ENCODE results near the gene MED9.

The MED9 gene

GRCh38 chr17:17496189-17497064, 19.6 kb downstream of the MED9 start, which contains the start of gene RASD1:
TSS of gene RASD1 (minus strand) at chr17:17496395. CDS start at chr17:17496181, 214 bp downstream.
- Histone ChIP-seq H3K36me3 (ENCODE audit: control insufficient read depth in 2 of 2, insufficient read depth in 2 of 2, low read length in 2 of 2) (peaks cover 10% of the 10 kb centered on the region in 2 donors), H3K9me3 (ENCODE audit: control insufficient read depth in 2 of 2, low read length in 2 of 2) (no peaks in the 10 kb centered on the region), H3K4me1 (ENCODE audit: control insufficient read depth, insufficient read depth, low read length) (peaks cover 28% of the 10 kb centered on the region), H3K27me3 (ENCODE audit: control insufficient read depth in 1 of 2, insufficient read depth in 2 of 2, low read length in 2 of 2) (no peaks in the 10 kb centered on the region), H3K27ac (ENCODE audit: low read length) (peak within 1 kb of the TSS; percentile 62), H3K4me3 (ENCODE audit: low read length in 2 of 2) (peak within 1 kb of the TSS; percentile 80 to 84), H3K9ac (ENCODE audit: low read length in 2 of 2) (peak within 1 kb of the TSS; percentile 57 to 68)

- peak overlapping the region in 1 of 2 donors; percentile 57 for H3K9ac ChIP-seq (ENCODE audit: low read length in 2 of 2)
- H3K4me3 ChIP-seq (ENCODE audit: low read length in 2 of 2), result peak overlapping the region in 1 of 2 donors; percentile 80
- peaks cover 28% of the 10 kb centered on the region for H3K4me1 ChIP-seq (ENCODE audit: control insufficient read depth, insufficient read depth, low read length)
- H3K36me3 ChIP-seq (ENCODE audit: control insufficient read depth in 2 of 2, insufficient read depth in 2 of 2, low read length in 2 of 2), result peaks cover 3% of the 10 kb centered on the region in 2 donors
- H3K27ac ChIP-seq (ENCODE audit: low read length), result peak overlapping the region; percentile 62
- no peaks in the 10 kb centered on the region for H3K9me3 ChIP-seq (ENCODE audit: control insufficient read depth in 2 of 2, low read length in 2 of 2)
- H3K27me3 ChIP-seq (ENCODE audit: control insufficient read depth in 1 of 2, insufficient read depth in 2 of 2, low read length in 2 of 2), result no peaks in the 10 kb centered on the region
Observed at GRCh38 chr17:17497065-17497844, 20.5 kb downstream of the MED9 start.

- Histone ChIP-seq H3K9ac (ENCODE audit: low read length in 2 of 2) (no peak overlapping the region), H3K4me3 (ENCODE audit: low read length in 2 of 2) (no peak overlapping the region), H3K27me3 (ENCODE audit: control insufficient read depth in 1 of 2, insufficient read depth in 2 of 2, low read length in 2 of 2) (no peaks in the 10 kb centered on the region), H3K4me1 (ENCODE audit: control insufficient read depth, insufficient read depth, low read length) (peaks cover 28% of the 10 kb centered on the region), H3K27ac (ENCODE audit: low read length) (no peak overlapping the region), H3K9me3 (ENCODE audit: control insufficient read depth in 2 of 2, low read length in 2 of 2) (no peaks in the 10 kb centered on the region), H3K36me3 (ENCODE audit: control insufficient read depth in 2 of 2, insufficient read depth in 2 of 2, low read length in 2 of 2) (no peaks in the 10 kb centered on the region)
Observed at GRCh38 chr17:17497845-17498520, 21.2 kb downstream of the MED9 start.

- Histone ChIP-seq H3K4me1 (ENCODE audit: control insufficient read depth, insufficient read depth, low read length) (peaks cover 28% of the 10 kb centered on the region), H3K27ac (ENCODE audit: low read length) (no peak overlapping the region), H3K27me3 (ENCODE audit: control insufficient read depth in 1 of 2, insufficient read depth in 2 of 2, low read length in 2 of 2) (no peaks in the 10 kb centered on the region), H3K9ac (ENCODE audit: low read length in 2 of 2) (no peak overlapping the region), H3K36me3 (ENCODE audit: control insufficient read depth in 2 of 2, insufficient read depth in 2 of 2, low read length in 2 of 2) (no peaks in the 10 kb centered on the region), H3K9me3 (ENCODE audit: control insufficient read depth in 2 of 2, low read length in 2 of 2) (no peaks in the 10 kb centered on the region), H3K4me3 (ENCODE audit: low read length in 2 of 2) (no peak overlapping the region)
Observed at GRCh38 chr17:17498606-17499301, 22.0 kb downstream of the MED9 start.

- H3K4me1 ChIP-seq (ENCODE audit: control insufficient read depth, insufficient read depth, low read length), result peaks cover 26% of the 10 kb centered on the region
- no peaks in the 10 kb centered on the region for H3K36me3 ChIP-seq (ENCODE audit: control insufficient read depth in 2 of 2, insufficient read depth in 2 of 2, low read length in 2 of 2)
- no peaks in the 10 kb centered on the region for H3K27me3 ChIP-seq (ENCODE audit: control insufficient read depth in 1 of 2, insufficient read depth in 2 of 2, low read length in 2 of 2)
- no peak overlapping the region for H3K4me3 ChIP-seq (ENCODE audit: low read length in 2 of 2)
- no peak overlapping the region for H3K27ac ChIP-seq (ENCODE audit: low read length)
- no peak overlapping the region for H3K9ac ChIP-seq (ENCODE audit: low read length in 2 of 2)
- no peaks in the 10 kb centered on the region for H3K9me3 ChIP-seq (ENCODE audit: control insufficient read depth in 2 of 2, low read length in 2 of 2)
Observed at GRCh38 chr17:17499402-17500145, 22.8 kb downstream of the MED9 start.

GRCh38 chr17:17500999-17501605, 24.3 kb downstream of the MED9 start:
- no peaks in the 10 kb centered on the region for H3K27me3 ChIP-seq (ENCODE audit: control insufficient read depth in 1 of 2, insufficient read depth in 2 of 2, low read length in 2 of 2)
- H3K36me3 ChIP-seq (ENCODE audit: control insufficient read depth in 2 of 2, insufficient read depth in 2 of 2, low read length in 2 of 2), result no peaks in the 10 kb centered on the region
- H3K4me3 ChIP-seq (ENCODE audit: low read length in 2 of 2), result no peak overlapping the region
- H3K4me1 ChIP-seq (ENCODE audit: control insufficient read depth, insufficient read depth, low read length), result peaks cover 11% of the 10 kb centered on the region
- no peak overlapping the region for H3K9ac ChIP-seq (ENCODE audit: low read length in 2 of 2)
- H3K9me3 ChIP-seq (ENCODE audit: control insufficient read depth in 2 of 2, low read length in 2 of 2), result no peaks in the 10 kb centered on the region
- no peak overlapping the region for H3K27ac ChIP-seq (ENCODE audit: low read length)

- Histone ChIP-seq H3K27ac (ENCODE audit: low read length) (no peak overlapping the region), H3K36me3 (ENCODE audit: control insufficient read depth in 2 of 2, insufficient read depth in 2 of 2, low read length in 2 of 2) (no peaks in the 10 kb centered on the region), H3K4me1 (ENCODE audit: control insufficient read depth, insufficient read depth, low read length) (peaks cover 2% of the 10 kb centered on the region), H3K9me3 (ENCODE audit: control insufficient read depth in 2 of 2, low read length in 2 of 2) (no peaks in the 10 kb centered on the region), H3K27me3 (ENCODE audit: control insufficient read depth in 1 of 2, insufficient read depth in 2 of 2, low read length in 2 of 2) (no peaks in the 10 kb centered on the region), H3K4me3 (ENCODE audit: low read length in 2 of 2) (no peak overlapping the region), H3K9ac (ENCODE audit: low read length in 2 of 2) (no peak overlapping the region)
Observed at GRCh38 chr17:17502741-17503565, 26.2 kb downstream of the MED9 start.

GRCh38 chr17:17503566-17504130, 26.8 kb downstream of the MED9 start:
- H3K27ac ChIP-seq (ENCODE audit: low read length), result no peak overlapping the region
- H3K9me3 ChIP-seq (ENCODE audit: control insufficient read depth in 2 of 2, low read length in 2 of 2), result no peaks in the 10 kb centered on the region
- no peaks in the 10 kb centered on the region for H3K36me3 ChIP-seq (ENCODE audit: control insufficient read depth in 2 of 2, insufficient read depth in 2 of 2, low read length in 2 of 2)
- no peak overlapping the region for H3K9ac ChIP-seq (ENCODE audit: low read length in 2 of 2)
- no peaks in the 10 kb centered on the region for H3K27me3 ChIP-seq (ENCODE audit: control insufficient read depth in 1 of 2, insufficient read depth in 2 of 2, low read length in 2 of 2)
- H3K4me1 ChIP-seq (ENCODE audit: control insufficient read depth, insufficient read depth, low read length), result peaks cover 2% of the 10 kb centered on the region
- H3K4me3 ChIP-seq (ENCODE audit: low read length in 2 of 2), result no peak overlapping the region
